ENCODE results near the gene DGKQ.

DNA sequence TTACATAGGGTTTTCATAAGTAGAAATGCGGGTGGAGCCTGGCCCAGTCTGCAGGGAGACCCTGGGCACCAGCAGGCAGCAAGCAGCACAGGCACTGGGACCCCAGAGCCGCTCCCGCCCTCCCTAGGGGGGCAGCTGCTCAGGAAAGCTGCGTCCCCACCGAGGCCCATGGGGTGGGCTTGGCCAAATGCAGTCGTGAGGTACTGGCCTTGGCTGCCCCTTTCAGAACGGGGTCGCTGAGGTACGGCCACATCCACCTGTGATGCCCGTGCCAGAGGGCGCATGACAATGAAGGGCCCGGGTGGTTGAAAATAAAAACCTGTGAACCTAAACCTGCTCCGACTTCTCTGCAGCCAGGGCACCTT, 24.5 kb downstream of the DGKQ start:
- TF ChIP-seq KDM2B (CRISPR knock-in tag; IDR thresholded peaks at IDR 0.05): no peak
- TF ChIP-seq ZNF589 (CRISPR knock-in tag; IDR thresholded peaks at IDR 0.05; ENCODE audit: low read depth): no peak
- no peak for TF ChIP-seq MAX (CRISPR knock-in tag; IDR thresholded peaks at IDR 0.05)
- TF ChIP-seq ZNF592 (IDR thresholded peaks at IDR 0.05): no peak
- no peak for TF ChIP-seq EP300 (IDR thresholded peaks at IDR 0.05; ENCODE audit: low read length)
- TF ChIP-seq U2AF2 (optimal IDR thresholded peaks at IDR 0.05; ENCODE audit: low read depth, low read length): no peak
- no peak for TF ChIP-seq HDAC8 (tag; IDR thresholded peaks at IDR 0.05)
- TF ChIP-seq ADNP (tag; IDR thresholded peaks at IDR 0.05): no peak
- no peak for TF ChIP-seq RBM17 (IDR thresholded peaks at IDR 0.05; ENCODE audit: borderline replicate concordance, low read depth, low read length)
- TF ChIP-seq ZNF324 (CRISPR knock-in tag; IDR thresholded peaks at IDR 0.05): no peak
